ENCODE data around the gene IGF2R. TPM values are rescaled to one million over a fixed set of nuclear protein-coding genes. Genes with fewer than 3 reads are reported as not detected.

The IGF2R gene
- total RNA-seq, 1 experiment from 2014 or later, result 31.5 TPM

- Histone ChIP-seq H3K79me2 (ENCODE audit: low read length) (peaks cover 88% of the 10 kb centered on the region), H3F3A (ENCODE audit: low read length, unreplicated experiment) (peaks cover 4% of the 10 kb centered on the region), H3K9ac (ENCODE audit: low read length) (no peak overlapping the region), H3K27ac (ENCODE audit: low read length) (no peak overlapping the region), H3K27me3 (ENCODE audit: low read length) (no peaks in the 10 kb centered on the region), H2AFZ (ENCODE audit: low read length) (no peak overlapping the region), H3K4me1 (ENCODE audit: insufficient read depth, low read length) (peaks cover 66% of the 10 kb centered on the region), H3K9me3 (ENCODE audit: low read length) (no peaks in the 10 kb centered on the region), H3K4me2 (ENCODE audit: low read length) (no peak overlapping the region), H3K9me2 (replicated peaks; ENCODE audit: low read length) (no peaks in the 10 kb centered on the region), H4K20me1 (ENCODE audit: low read length) (0 out of 2 replicates have a peak, but pooled peaks cover 4% of the 10 kb centered on the region), H3K4me3 (ENCODE audit: low read length) (no peak overlapping the region), H3K36me3 (ENCODE audit: low read depth, low read length) (no peaks in the 10 kb centered on the region)
- intact Hi-C loops (cut with micrococcal nuclease), result no loop called here
- BruUV-seq (replicated peaks), result no TSS peak
- ChIA-PET POLR2A (ENCODE audit: unreplicated experiment) (no interaction called here), CTCF (no interaction called here)
- TF ChIP-seq CTCF (conservative IDR thresholded peaks at IDR 0.05; ENCODE audit: low read depth, low read length), result no peak
- no peak for TF ChIP-seq EZH2phosphoT487 (IDR thresholded peaks at IDR 0.05; ENCODE audit: borderline replicate concordance, low read length)
- TF ChIP-seq EZH2 (IDR thresholded peaks at IDR 0.05; ENCODE audit: low read length, unreplicated experiment), result no peak
- ATAC-seq, result no peak
- no peak for DNase-seq
These were observed 11.6 kb downstream of the IGF2R start for GRCh38 chr6:159980474-159980873.

GRCh38 chr6:159981071-159981402 lies 12.2 kb downstream of the IGF2R start:
- Histone ChIP-seq H3K4me1 (ENCODE audit: insufficient read depth, low read length) (peaks cover 66% of the 10 kb centered on the region), H3K27ac (ENCODE audit: low read length) (no peak overlapping the region), H3K9ac (ENCODE audit: low read length) (no peak overlapping the region), H3K4me2 (ENCODE audit: low read length) (no peak overlapping the region), H3K27me3 (ENCODE audit: low read length) (no peaks in the 10 kb centered on the region), H3K36me3 (ENCODE audit: low read depth, low read length) (no peaks in the 10 kb centered on the region), H3K4me3 (ENCODE audit: low read length) (no peak overlapping the region), H3K9me2 (replicated peaks; ENCODE audit: low read length) (no peaks in the 10 kb centered on the region), H2AFZ (ENCODE audit: low read length) (no peak overlapping the region), H3F3A (ENCODE audit: low read length, unreplicated experiment) (peaks cover 4% of the 10 kb centered on the region), H3K79me2 (ENCODE audit: low read length) (peaks cover 89% of the 10 kb centered on the region), H3K9me3 (ENCODE audit: low read length) (no peaks in the 10 kb centered on the region), H4K20me1 (ENCODE audit: low read length) (0 out of 2 replicates have a peak, but pooled peaks cover 4% of the 10 kb centered on the region)
- no peak for TF ChIP-seq CTCF (conservative IDR thresholded peaks at IDR 0.05; ENCODE audit: low read depth, low read length)
- no peak for TF ChIP-seq EZH2phosphoT487 (IDR thresholded peaks at IDR 0.05; ENCODE audit: borderline replicate concordance, low read length)
- TF ChIP-seq EZH2 (IDR thresholded peaks at IDR 0.05; ENCODE audit: low read length, unreplicated experiment), result no peak
- POLR2A ChIA-PET (ENCODE audit: unreplicated experiment), result interaction anchor here (0.5 kb wide), 1 partner anchor 378 kb away, joined by 3 read pairs; no protein-coding TSS in a partner anchor
- BruUV-seq (replicated peaks), result no TSS peak
- DNase-seq (no peak), ATAC-seq (no peak)
- CTCF ChIA-PET, result no interaction called here
- intact Hi-C loops (cut with micrococcal nuclease), result no loop called here

GRCh38 chr6:159981403-159982245 lies 12.7 kb downstream of the IGF2R start:
- Histone ChIP-seq H3K4me2 (ENCODE audit: low read length) (no peak overlapping the region), H3K9me3 (ENCODE audit: low read length) (no peaks in the 10 kb centered on the region), H3F3A (ENCODE audit: low read length, unreplicated experiment) (peaks cover 4% of the 10 kb centered on the region), H3K79me2 (ENCODE audit: low read length) (peaks cover 89% of the 10 kb centered on the region), H3K4me3 (ENCODE audit: low read length) (no peak overlapping the region), H3K9ac (ENCODE audit: low read length) (no peak overlapping the region), H3K27me3 (ENCODE audit: low read length) (no peaks in the 10 kb centered on the region), H3K27ac (ENCODE audit: low read length) (no peak overlapping the region), H2AFZ (ENCODE audit: low read length) (no peak overlapping the region), H3K4me1 (ENCODE audit: insufficient read depth, low read length) (peaks cover 66% of the 10 kb centered on the region), H3K36me3 (ENCODE audit: low read depth, low read length) (no peaks in the 10 kb centered on the region), H4K20me1 (ENCODE audit: low read length) (0 out of 2 replicates have a peak, but pooled peaks cover 4% of the 10 kb centered on the region), H3K9me2 (replicated peaks; ENCODE audit: low read length) (no peaks in the 10 kb centered on the region)
- TF ChIP-seq EZH2 (IDR thresholded peaks at IDR 0.05; ENCODE audit: low read length, unreplicated experiment), result no peak
- TF ChIP-seq CTCF (conservative IDR thresholded peaks at IDR 0.05; ENCODE audit: low read depth, low read length), result no peak
- no peak for TF ChIP-seq EZH2phosphoT487 (IDR thresholded peaks at IDR 0.05; ENCODE audit: borderline replicate concordance, low read length)
- DNase-seq, result no peak
- ChIA-PET POLR2A (ENCODE audit: unreplicated experiment) (interaction anchor here (0.5 kb wide), 1 partner anchor 377 kb away, joined by 3 read pairs; no protein-coding TSS in a partner anchor), CTCF (no interaction called here)
- intact Hi-C loops (cut with micrococcal nuclease), result no loop called here
- no TSS peak for BruUV-seq (replicated peaks)
- ATAC-seq, result no peak
